GM21447 (cell line): ENCODE data around the gene FBXO9.

Experiments used
- ATAC-seq: cut with Tn5 transposase; IDR thresholded peaks from one replicate; pipeline ENCODE4 v1.9.1; 2021; ENCODE audit not compliant: unreplicated experiment

FBXO9 gene

DNA sequence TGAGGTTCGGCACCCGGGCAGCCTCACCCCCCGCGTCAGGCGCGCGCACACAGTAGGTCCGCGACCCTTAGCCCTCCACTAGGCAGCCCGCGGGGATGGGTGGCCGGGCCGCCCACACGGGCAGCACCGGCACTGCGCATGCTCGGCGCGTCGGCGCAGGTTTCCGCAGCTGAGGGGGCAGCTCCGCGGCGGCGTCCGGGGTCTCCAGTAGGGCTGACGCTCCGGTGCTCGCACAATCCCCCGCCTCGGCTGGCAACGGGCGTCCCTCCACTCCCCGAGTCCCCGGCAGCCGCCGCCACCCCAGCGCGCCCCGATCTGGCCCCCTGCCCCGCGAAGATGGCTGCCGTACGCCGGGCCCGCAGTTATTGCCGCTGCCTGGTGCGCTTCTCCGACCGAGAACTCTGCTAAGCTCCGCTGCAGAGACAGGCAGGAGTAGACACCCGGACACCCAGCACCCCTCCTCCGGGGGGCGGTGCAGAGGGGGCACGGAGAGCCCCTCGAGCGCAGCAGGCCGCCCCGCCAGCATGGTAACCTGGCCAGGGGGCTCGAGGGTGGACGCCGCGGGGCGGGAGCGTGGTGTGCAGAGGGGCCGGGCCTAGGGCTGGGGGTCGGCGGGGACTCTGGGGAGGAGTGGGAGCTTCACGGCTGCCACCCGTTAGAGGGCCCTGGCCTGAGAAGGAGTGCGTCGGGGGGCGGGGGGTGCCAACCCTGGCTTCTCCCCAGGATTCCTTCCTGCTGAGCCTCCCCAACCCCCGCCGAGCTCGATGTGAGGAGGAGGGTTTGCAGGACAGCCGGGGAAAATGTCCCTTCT is at the start of gene FBXO9:
Gene FBXO9, plus strand, starts transcription at position 139 of the 811 bp plus-strand sequence. Its CDS starts 386 bp downstream, at position 525.
- peak; percentile 43 for ATAC-seq

GRCh38 chr6:53015486-53015885 is 49.7 kb upstream of the FBXO9 start:
- ATAC-seq = no peak

DNA sequence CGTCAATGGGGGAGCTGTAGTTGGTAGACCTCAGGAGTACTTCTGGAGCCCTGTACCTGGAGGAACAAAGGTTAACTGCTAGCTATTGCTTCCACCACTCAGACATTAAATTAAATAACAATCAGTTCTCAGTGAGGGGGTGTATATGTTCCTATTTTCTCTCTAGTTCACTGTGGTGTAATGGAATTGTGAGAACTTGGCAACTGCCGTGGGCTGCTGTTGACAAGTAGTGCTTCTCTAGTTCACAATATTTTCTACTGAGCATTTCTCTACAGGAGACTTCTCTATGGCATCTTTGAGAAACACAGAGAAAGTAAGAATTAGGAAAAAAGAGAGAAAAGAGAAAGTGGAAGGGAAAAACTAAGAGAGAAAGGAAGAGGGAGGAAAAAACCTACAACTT is 46.8 kb upstream of the FBXO9 start:
- no peak for ATAC-seq

- ATAC-seq = no peak
Measured at GRCh38 chr6:53020005-53020744, 45.0 kb upstream of the FBXO9 start.

GRCh38 chr6:53023323-53023722 is 41.9 kb upstream of the FBXO9 start:
- ATAC-seq = no peak

DNA sequence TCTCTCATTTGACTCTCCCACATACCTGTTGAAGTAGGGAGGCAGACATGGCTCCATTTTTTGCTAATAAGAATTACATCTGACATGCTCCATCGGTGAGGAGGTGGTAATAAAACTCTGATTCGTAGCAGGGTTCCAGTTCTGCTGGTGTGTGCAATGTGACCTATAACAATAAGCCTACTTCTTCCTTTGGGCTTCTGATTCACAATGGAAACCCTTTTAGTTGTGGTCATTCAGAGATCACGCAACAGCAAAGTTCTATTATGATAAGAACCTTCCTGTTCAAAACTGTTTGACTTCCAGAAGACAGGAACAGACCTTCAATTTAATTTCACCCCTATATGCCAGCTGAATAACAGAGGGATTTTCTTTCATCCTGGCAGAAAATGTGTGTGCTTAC is 38.7 kb upstream of the FBXO9 start:
- ATAC-seq = no peak

DNA sequence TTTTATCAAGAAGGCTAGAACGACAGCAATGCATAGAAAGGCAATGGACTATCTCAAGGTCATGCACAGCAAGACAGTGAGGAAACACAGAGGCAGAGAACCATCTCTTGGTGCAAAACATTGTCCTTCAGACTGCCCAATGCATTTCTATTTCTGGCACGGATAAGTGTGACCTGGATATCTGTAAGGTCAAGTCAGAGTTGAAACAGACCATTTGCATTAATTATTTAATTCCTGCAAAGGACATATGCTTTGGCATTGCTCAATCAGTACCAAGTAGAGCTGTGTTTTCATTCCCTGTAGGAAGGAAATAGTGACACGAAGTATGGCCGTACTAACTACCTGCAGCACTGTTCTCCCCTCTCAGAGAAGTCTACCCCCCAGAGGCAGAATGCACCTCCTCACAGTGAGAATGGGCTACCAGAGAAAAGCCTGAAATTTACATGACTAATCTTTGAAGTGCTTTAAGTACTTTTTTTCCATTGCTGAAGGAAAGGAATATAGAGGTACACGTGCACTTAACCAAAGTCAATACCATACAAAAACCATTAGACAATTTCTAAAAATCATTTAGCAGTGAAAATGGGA is 38.0 kb upstream of the FBXO9 start:
- ATAC-seq = no peak

DNA sequence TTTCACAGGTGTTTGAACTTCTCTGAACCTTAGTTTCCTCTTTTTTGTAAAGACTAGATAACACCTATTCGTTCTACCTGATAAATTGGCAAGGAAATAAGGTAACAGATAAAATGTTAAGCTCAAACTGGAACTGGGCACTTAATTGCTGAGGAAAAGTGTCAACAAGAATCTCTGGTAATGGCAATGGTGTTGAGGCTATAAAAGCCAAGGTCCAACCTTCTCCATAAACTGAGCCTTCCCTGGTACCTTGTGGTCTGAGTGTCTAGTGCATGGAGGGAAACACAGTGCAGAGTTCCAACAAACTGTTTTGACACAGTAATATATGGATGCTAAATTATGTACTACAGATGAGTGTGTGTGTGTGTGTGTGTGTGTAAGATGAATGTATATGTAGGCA is 36.7 kb upstream of the FBXO9 start:
- no peak for ATAC-seq

GRCh38 chr6:53029257-53029656 is 35.9 kb upstream of the FBXO9 start:
- ATAC-seq = no peak

- ATAC-seq = no peak
Measured at GRCh38 chr6:53029761-53030160, 35.4 kb upstream of the FBXO9 start.

- ATAC-seq = no peak
Measured at GRCh38 chr6:53031281-53031680, 33.9 kb upstream of the FBXO9 start.

GRCh38 chr6:53032849-53033248 is 32.4 kb upstream of the FBXO9 start:
- no peak for ATAC-seq

GRCh38 chr6:53033764-53034163 is 31.4 kb upstream of the FBXO9 start:
- no peak for ATAC-seq

- ATAC-seq = no peak
Measured at GRCh38 chr6:53035549-53036213, 29.5 kb upstream of the FBXO9 start.

DNA sequence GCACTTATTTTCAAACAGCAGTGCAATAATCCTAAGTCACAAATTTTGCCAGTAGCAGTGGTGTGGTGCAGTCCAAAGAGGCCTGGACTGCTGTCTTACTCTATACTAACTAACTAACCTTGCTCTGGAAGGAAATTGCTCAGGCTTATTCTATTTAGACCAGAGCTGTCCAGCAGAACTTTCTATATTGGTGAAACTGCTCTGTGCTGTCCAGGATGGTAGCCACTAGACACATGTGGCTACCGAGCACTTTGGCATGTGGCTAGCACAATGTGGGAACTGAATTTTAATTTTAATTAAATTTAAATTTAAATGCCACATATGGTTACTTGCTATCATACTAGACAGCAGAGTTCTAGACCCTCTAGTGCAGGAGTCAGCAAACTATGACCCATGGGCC is 27.1 kb upstream of the FBXO9 start:
- no peak for ATAC-seq

- no peak for ATAC-seq
Measured at GRCh38 chr6:53038596-53038995, 26.6 kb upstream of the FBXO9 start.

GRCh38 chr6:53041356-53041755 is 23.8 kb upstream of the FBXO9 start:
- ATAC-seq = no peak

DNA sequence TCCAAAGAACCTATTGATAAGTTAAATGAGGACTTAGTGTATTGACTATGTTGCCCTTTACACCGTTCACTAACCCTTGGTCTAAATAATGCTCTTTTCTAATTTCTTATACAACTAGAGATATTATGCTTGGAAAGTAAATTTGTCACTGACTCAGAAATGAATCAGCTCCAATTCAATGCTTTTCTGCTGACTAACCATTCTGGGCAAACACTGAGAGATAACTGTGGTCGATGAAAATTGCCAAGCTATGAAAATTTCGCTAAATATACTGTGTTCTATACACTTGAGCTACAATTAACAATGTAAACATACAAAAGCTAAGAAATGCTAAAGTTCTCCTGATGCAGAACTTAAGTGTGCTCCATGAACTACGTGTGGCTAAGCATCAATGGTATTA is 23.1 kb upstream of the FBXO9 start:
- no peak for ATAC-seq

DNA sequence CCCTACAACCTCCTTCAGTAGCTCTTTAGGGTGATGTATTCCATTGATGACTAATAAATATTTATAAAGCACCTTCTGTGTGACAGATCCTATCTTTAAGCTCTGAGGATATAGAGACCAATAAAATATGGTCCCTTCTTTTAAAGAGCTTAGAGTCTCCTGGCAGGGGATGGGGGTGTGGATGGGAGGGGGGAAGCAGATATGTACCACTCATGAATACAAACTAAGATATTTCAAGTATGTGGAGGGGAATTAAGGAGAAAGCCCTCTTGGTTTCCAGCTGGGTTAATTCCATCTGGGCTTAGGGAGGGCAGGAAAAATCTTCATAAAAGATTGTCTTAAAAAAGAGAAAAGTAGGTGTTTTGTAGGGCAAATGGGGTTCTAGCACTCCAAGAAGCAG is 21.6 kb upstream of the FBXO9 start:
- ATAC-seq = no peak

DNA sequence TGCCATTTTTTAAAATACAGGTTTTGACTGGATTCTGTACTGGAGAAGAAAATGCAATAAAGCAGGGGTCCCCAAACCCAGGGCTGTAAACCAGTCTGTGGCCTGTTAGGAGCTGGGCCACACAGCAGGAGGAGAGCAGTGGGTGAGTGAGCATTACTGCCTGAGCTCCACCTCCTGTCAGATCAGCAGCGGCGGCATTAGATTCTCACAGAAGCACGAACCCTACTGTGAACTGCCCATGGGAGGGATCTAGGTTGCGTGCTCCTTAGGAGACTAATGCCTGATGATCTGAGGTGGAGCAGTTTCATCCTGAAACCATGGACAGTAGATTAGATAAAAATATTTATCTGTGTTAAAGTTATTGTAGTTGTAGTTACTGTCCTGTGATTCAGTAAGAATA is 21.1 kb upstream of the FBXO9 start:
- no peak for ATAC-seq

- no peak for ATAC-seq
Measured at GRCh38 chr6:53044572-53044971, 20.6 kb upstream of the FBXO9 start.
